Skeletal muscle cell (primary cell): Measurements from ENCODE around the gene RNF38.
"Not testable (repeated sequence)": the region's sequence is repeated elsewhere in the genome, so short reads cannot be mapped to it uniquely, and the experiment has no call there.

Experiments used
- DNase-seq: peaks from one replicate; pipeline ENCODE4 v3.0.0-alpha.2; 2010; ENCODE audit warnings: low read depth
- H3K4me3 ChIP-seq: 2 replicates; pipeline ENCODE4 v1.5.1; 2011; ENCODE audit warnings: low read depth, mild to moderate bottlenecking, control low read depth, low read length, moderate library complexity

RNF38 gene

GRCh38 chr9:36411410-36411809 is 11.3 kb upstream of the RNF38 start:
- not testable (repeated sequence) for H3K4me3 ChIP-seq, DNase-seq

GRCh38 chr9:36409076-36409475 is 9.0 kb upstream of the RNF38 start:
- not testable (repeated sequence) for H3K4me3 ChIP-seq, DNase-seq

- no peak for DNase-seq
- H3K4me3 ChIP-seq: no peak overlapping the region
Observed at GRCh38 chr9:36407122-36407723, 7.2 kb upstream of the RNF38 start.

- no peak for DNase-seq
- H3K4me3 ChIP-seq: no peak overlapping the region
Observed at GRCh38 chr9:36402536-36402935, 2.5 kb upstream of the RNF38 start.

- no peak for DNase-seq
- no peak overlapping the region for H3K4me3 ChIP-seq
Observed at GRCh38 chr9:36401897-36402480, 1.9 kb upstream of the RNF38 start.

- DNase-seq: peak; percentile 40
- H3K4me3 ChIP-seq: peak overlapping the region; percentile 78
Observed at GRCh38 chr9:36401164-36401740, 1.2 kb upstream of the RNF38 start.

GRCh38 chr9:36400332-36401163 is 479 bp upstream of the RNF38 start:
- H3K4me3 ChIP-seq: peak overlapping the region; percentile 78
- peak; percentile 49 for DNase-seq

GRCh38 chr9:36398745-36399144 is 1.3 kb downstream of the RNF38 start:
- DNase-seq: no peak
- H3K4me3 ChIP-seq: no peak overlapping the region

GRCh38 chr9:36396985-36397384 is 3.1 kb downstream of the RNF38 start:
- H3K4me3 ChIP-seq: no peak overlapping the region
- no peak for DNase-seq

GRCh38 chr9:36392489-36392888 is 7.6 kb downstream of the RNF38 start:
- no peak for DNase-seq
- no peak overlapping the region for H3K4me3 ChIP-seq

- DNase-seq: no peak
- H3K4me3 ChIP-seq: no peak overlapping the region
Observed at GRCh38 chr9:36389590-36389989, 10.5 kb downstream of the RNF38 start.

GRCh38 chr9:36386396-36386965 is 13.6 kb downstream of the RNF38 start:
- not testable (repeated sequence) for H3K4me3 ChIP-seq, DNase-seq

GRCh38 chr9:36382484-36382883 is 17.6 kb downstream of the RNF38 start:
- DNase-seq: no peak
- H3K4me3 ChIP-seq: no peak overlapping the region

- DNase-seq: no peak
- no peak overlapping the region for H3K4me3 ChIP-seq
Observed at GRCh38 chr9:36364577-36364976, 35.5 kb downstream of the RNF38 start.

- H3K4me3 ChIP-seq: no peak overlapping the region
- no peak for DNase-seq
Observed at GRCh38 chr9:36363448-36363847, 36.6 kb downstream of the RNF38 start.

- no peak for DNase-seq
- H3K4me3 ChIP-seq: no peak overlapping the region
Observed at GRCh38 chr9:36358486-36358885, 41.6 kb downstream of the RNF38 start.

GRCh38 chr9:36357639-36358038 is 42.4 kb downstream of the RNF38 start:
- no peak overlapping the region for H3K4me3 ChIP-seq
- DNase-seq: no peak

GRCh38 chr9:36346569-36346968 is 53.5 kb downstream of the RNF38 start:
- DNase-seq: no peak
- H3K4me3 ChIP-seq: no peak overlapping the region

- no peak for DNase-seq
- H3K4me3 ChIP-seq: no peak overlapping the region
Observed at GRCh38 chr9:36345103-36345846, 54.8 kb downstream of the RNF38 start.
